Esophagus muscularis mucosa (tissue), 4 donors: ENCODE measurements around the gene C16orf96. TPM values are rescaled to one million over a fixed set of nuclear protein-coding genes. Genes with fewer than 3 reads are reported as not detected.
A peak's percentile ranks its signal among the peaks of the same experiment; 100 is the strongest.

Experiments
- DNase-seq: peaks from one replicate; pipeline ENCODE4 v3.0.0-alpha.2; 2017; ENCODE audit errors: extremely low spot score
- H3K27ac ChIP-seq, 4 donors: fragments of 200-600 bp; sonication (generic); replicated peaks in 1 of 4; 1 replicate in 3 of 4; 2 replicates in 1 of 4; pipeline ENCODE4 v1.5.1; 2016 to 2019; ENCODE audit warnings: mild to moderate bottlenecking in 1 of 4
- H3K27me3 ChIP-seq, 4 donors: fragments of 200-600 bp; sonication (generic); one replicate each; pipeline versions ENCODE4 v1.5.1 to v1.6.0; 2016 to 2019
- H3K36me3 ChIP-seq, 4 donors: fragments of 200-600 bp; sonication (generic); one replicate each; pipeline ENCODE4 v1.5.1; 2016 to 2019
- H3K4me1 ChIP-seq, 4 donors: fragments of 200-600 bp; sonication (generic); one replicate each; pipeline ENCODE4 v1.5.1; 2016 to 2019
- H3K4me3 ChIP-seq, 4 donors: fragments of 200-600 bp; sonication (generic); 1 replicate in 2 of 4; 2 replicates in 2 of 4; pipeline ENCODE4 v1.5.1; 2016 to 2019; ENCODE audit warnings: mild to moderate bottlenecking in 4 of 4, moderate library complexity in 1 of 4
- H3K9me3 ChIP-seq, 4 donors: fragments of 200-600 bp; sonication (generic); 1 replicate in 3 of 4; 2 replicates in 1 of 4; pipeline ENCODE4 v1.5.1; 2016 to 2019
- CTCF ChIP-seq, 3 experiments: fragments of 200-600 bp in 2 of 3; fragments of 450-650 bp in 1 of 3; sonication (generic) in 2 of 3; IDR thresholded peaks; one replicate each; pipeline ENCODE4 v1.5.1; 2017 to 2019; ENCODE audit warnings: antibody characterized with exemption in 3 of 3, mild to moderate bottlenecking in 2 of 3, moderate library complexity in 1 of 3
- EP300 ChIP-seq: sonication (generic); formaldehyde crosslinking; IDR thresholded peaks from one replicate; pipeline ENCODE4 v1.6.1; 2017; ENCODE audit warnings: antibody characterized with exemption
- POLR2A ChIP-seq: fragments of 450-650 bp; IDR thresholded peaks from one replicate; pipeline ENCODE4 v1.6.1; 2017; ENCODE audit warnings: antibody characterized with exemption, moderate library complexity, mild to moderate bottlenecking, low read depth
- POLR2AphosphoS5 ChIP-seq, 2 donors: sonication (generic); formaldehyde crosslinking; IDR thresholded peaks; one replicate each; pipeline ENCODE4 v1.6.1; 2017; ENCODE audit warnings: antibody characterized with exemption in 2 of 2
- WGBS: methylation state at CpG from one replicate; pipeline ENCODE4 v1.1.5; 2018; 5-methylcytosine and 5-hydroxymethylcytosine counted together
- intact Hi-C: fragments of 100-400 bp; cut with DNase I; formaldehyde crosslinking; loops from one replicate; pipeline ENCODE4 v1.15.1; 2023
- total RNA-seq, 4 donors: library from RNA; depleted of rRNA; stranded (reverse); fragments of >200 nt; gene quantifications; one replicate each; pipeline versions ENCODE4 v1.1.0 to v1.2.1, GENCODE V29; 2016

The C16orf96 gene
- total RNA-seq, 4 donors from 2014 or later, result not detected

DNA sequence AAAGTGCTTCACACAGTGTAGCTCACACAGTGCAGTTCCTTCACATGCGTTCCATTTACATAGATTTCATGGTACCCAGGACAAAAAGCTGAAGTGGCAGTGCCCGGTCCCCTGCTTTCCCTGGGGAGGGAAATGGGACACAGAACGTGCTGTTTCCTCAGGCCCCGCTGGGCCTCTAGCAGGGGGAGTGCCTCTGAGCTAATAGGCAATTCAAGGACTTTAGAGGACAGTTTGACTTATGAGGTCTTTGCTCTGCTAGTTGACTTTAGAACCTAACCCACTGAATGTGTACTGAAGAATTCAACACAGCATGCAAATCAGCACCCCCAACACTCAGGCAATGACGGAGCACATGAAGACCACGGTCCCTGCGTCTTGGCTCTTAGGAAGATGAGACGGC is 24.3 kb upstream of the C16orf96 start:
- WGBS, result 94% methylated on average over 8 of the region's 8 CpGs
- intact Hi-C loops, result no loop called here

DNA sequence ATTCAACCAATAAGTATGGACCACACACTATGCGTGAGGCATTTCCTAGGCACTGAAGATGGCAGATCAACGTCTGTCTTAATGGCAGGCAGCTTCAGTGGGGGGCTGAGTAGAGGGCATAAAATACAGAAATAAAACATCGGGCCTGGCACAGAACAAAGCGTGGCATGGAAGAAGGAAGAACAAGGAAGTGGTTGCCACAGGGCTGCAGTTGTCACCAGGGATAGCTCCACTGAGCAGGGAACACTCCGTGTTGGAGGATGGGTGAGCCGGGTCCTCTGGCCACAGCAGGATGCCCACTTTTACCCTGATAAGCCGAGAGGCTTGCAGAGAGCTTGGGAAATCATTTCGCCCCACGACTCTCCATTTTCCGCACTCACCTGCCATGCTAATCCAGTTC is 23.9 kb upstream of the C16orf96 start:
- Histone ChIP-seq H3K4me3 (no peak overlapping the region), H3K27me3 (no peaks in the 10 kb centered on the region), H3K9me3 (no peaks in the 10 kb centered on the region), H3K4me1 (peaks cover 20 to 40% (median 26%) of the 10 kb centered on the region in 4 donors), H3K27ac (no peak overlapping the region), H3K36me3 (peaks cover 0 to 16% (median 9%) of the 10 kb centered on the region in 4 donors)
- intact Hi-C loops, result no loop called here
- DNase-seq, result no peak
- 93% methylated on average over 10 of the region's 10 CpGs for WGBS
- TF ChIP-seq POLR2AphosphoS5 (IDR thresholded peaks at IDR 0.05), result no peak
- TF ChIP-seq POLR2A, result no peak
- TF ChIP-seq EP300, result no peak
- no peak for TF ChIP-seq CTCF (IDR thresholded peaks at IDR 0.05)

More for the DNA sequence above, 24.3 kb upstream of the C16orf96 start:
- no peaks in the 10 kb centered on the region for H3K27me3 ChIP-seq
- H3K36me3 ChIP-seq, result peaks cover 0 to 16% (median 9%) of the 10 kb centered on the region in 4 donors
- no peak for DNase-seq
- no peak overlapping the region for H3K4me3 ChIP-seq
- peaks cover 19 to 35% (median 23%) of the 10 kb centered on the region in 4 donors for H3K4me1 ChIP-seq
- no peak overlapping the region for H3K27ac ChIP-seq
- TF ChIP-seq POLR2A (no peak), POLR2AphosphoS5 (IDR thresholded peaks at IDR 0.05) (no peak), EP300 (no peak), CTCF (IDR thresholded peaks at IDR 0.05) (no peak)
- H3K9me3 ChIP-seq, result no peaks in the 10 kb centered on the region

DNA sequence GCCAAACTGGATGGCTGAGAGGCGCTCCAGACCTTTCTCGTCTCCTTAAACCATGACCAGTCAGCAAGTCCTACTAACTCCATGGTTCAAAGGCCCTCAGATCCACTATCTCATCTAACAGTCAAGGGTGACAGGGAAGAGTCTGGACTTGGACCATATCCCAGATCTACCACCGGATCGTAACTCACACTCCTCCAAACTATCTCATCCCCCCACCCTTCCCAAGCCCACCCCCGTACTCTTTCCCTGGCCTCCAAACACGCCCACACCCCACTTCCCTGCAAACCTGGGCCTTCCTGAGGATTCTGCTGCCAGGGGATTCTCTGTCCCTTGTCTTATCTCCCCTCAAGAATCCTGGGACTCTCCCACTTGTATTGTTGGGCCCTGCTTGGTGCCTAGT is 22.6 kb upstream of the C16orf96 start:
- Histone ChIP-seq H3K27ac (peak overlapping the region in 3 of 4 donors; percentile 23 to 41 (median 25)), H3K27me3 (no peaks in the 10 kb centered on the region), H3K4me1 (peaks cover 23 to 47% (median 34%) of the 10 kb centered on the region in 4 donors), H3K9me3 (no peaks in the 10 kb centered on the region), H3K4me3 (no peak overlapping the region), H3K36me3 (peaks cover 0 to 16% (median 9%) of the 10 kb centered on the region in 4 donors)
- DNase-seq, result no peak
- 90% methylated on average over 6 of the region's 6 CpGs for WGBS
- TF ChIP-seq POLR2A (no peak), CTCF (IDR thresholded peaks at IDR 0.05) (no peak), POLR2AphosphoS5 (IDR thresholded peaks at IDR 0.05) (no peak), EP300 (no peak)
- intact Hi-C loops, result no loop called here

DNA sequence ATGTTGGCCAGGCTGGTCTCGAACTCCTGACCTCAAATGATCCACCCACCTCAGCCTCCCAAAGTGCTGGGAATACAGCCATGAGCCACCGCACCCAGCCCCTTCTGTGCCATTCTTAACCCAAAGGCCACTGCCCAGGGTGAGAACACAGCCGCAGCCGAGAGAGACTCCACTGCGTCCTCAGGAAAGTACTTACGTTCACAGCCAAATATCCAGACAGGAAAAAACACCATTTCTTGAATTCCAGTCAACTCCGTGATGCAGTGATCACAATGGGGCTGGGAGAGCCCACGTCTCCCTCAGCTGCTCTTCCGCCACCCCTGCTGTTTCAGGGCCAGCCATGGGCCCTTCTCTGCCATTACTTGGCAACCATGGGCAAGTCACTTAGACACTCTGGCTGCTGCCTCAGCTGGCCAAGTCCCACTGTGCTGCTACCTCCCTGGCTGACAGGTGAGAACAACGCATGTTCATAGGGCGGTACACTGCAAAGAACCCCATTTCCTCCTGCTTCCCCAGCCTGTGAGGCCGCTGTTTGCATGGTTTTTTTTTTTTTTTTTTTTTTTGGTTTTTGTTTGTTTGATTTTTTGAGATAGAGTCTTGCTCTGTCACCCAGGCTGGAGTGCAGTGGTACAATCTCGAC is 21.9 kb upstream of the C16orf96 start:
- H3K4me1 ChIP-seq, result peaks cover 17 to 43% (median 30%) of the 10 kb centered on the region in 4 donors
- 81% methylated on average over 13 of the region's 13 CpGs for WGBS

GRCh38 chr16:4535627-4536108 is 20.5 kb upstream of the C16orf96 start:
- Histone ChIP-seq H3K4me1 (peaks cover 12 to 38% (median 22%) of the 10 kb centered on the region in 4 donors), H3K9me3 (peaks cover 0 to 5% (median 0%) of the 10 kb centered on the region in 4 donors), H3K27ac (no peak overlapping the region), H3K36me3 (peaks cover 0 to 16% (median 9%) of the 10 kb centered on the region in 4 donors), H3K4me3 (no peak overlapping the region), H3K27me3 (no peaks in the 10 kb centered on the region)
- intact Hi-C loops, result no loop called here
- DNase-seq, result no peak
- TF ChIP-seq POLR2A (no peak), EP300 (no peak), POLR2AphosphoS5 (IDR thresholded peaks at IDR 0.05) (no peak), CTCF (IDR thresholded peaks at IDR 0.05) (no peak)
- 67% methylated on average over 3 of the region's 7 CpGs for WGBS

More for the DNA sequence above, 21.9 kb upstream of the C16orf96 start:
- peaks cover 0 to 16% (median 9%) of the 10 kb centered on the region in 4 donors for H3K36me3 ChIP-seq
- no peak overlapping the region for H3K4me3 ChIP-seq
- H3K27ac ChIP-seq, result peak overlapping the region in 3 of 4 donors; percentile 23 to 41 (median 25)
- intact Hi-C loops, result no loop called here
- no peak for TF ChIP-seq EP300
- peak; percentile 24 to 57 for TF ChIP-seq POLR2AphosphoS5 (IDR thresholded peaks at IDR 0.05)
- no peaks in the 10 kb centered on the region for H3K9me3 ChIP-seq
- no peak for DNase-seq
- H3K27me3 ChIP-seq, result no peaks in the 10 kb centered on the region
